GM18508 (cell line): Measurements from ENCODE around the gene TOX3.

Source experiments
- ATAC-seq: cut with Tn5 transposase; IDR thresholded peaks from one replicate; pipeline ENCODE4 v1.9.1; 2021; ENCODE audit warnings: moderate number of reproducible peaks; ENCODE audit not compliant: insufficient read depth, unreplicated experiment

TOX3 gene

GRCh38 chr16:52567193-52567592 is 20.2 kb upstream of the TOX3 start:
- ATAC-seq: no peak

- ATAC-seq: no peak
Measured at GRCh38 chr16:52563767-52564611, 17.0 kb upstream of the TOX3 start.

- ATAC-seq: no peak
Measured at GRCh38 chr16:52562770-52563169, 15.8 kb upstream of the TOX3 start.

- ATAC-seq: no peak
Measured at GRCh38 chr16:52561910-52562741, 15.2 kb upstream of the TOX3 start.

GRCh38 chr16:52558448-52558847 is 11.5 kb upstream of the TOX3 start:
- no peak for ATAC-seq

GRCh38 chr16:52557236-52557635 is 10.3 kb upstream of the TOX3 start:
- ATAC-seq: no peak

- no peak for ATAC-seq
Measured at GRCh38 chr16:52556083-52556482, 9.1 kb upstream of the TOX3 start.

GRCh38 chr16:52555572-52555971 is 8.6 kb upstream of the TOX3 start:
- no peak for ATAC-seq

- ATAC-seq: no peak
Measured at GRCh38 chr16:52554334-52554733, 7.4 kb upstream of the TOX3 start.

GRCh38 chr16:52553322-52553721 is 6.4 kb upstream of the TOX3 start:
- ATAC-seq: no peak

- no peak for ATAC-seq
Measured at GRCh38 chr16:52552643-52553042, 5.7 kb upstream of the TOX3 start.

- no peak for ATAC-seq
Measured at GRCh38 chr16:52549011-52549692, 2.2 kb upstream of the TOX3 start.

GRCh38 chr16:52548261-52549010 is 1.5 kb upstream of the TOX3 start:
- no peak for ATAC-seq

GRCh38 chr16:52547834-52548215 is 882 bp upstream of the TOX3 start:
- no peak for ATAC-seq

- no peak for ATAC-seq
Measured at GRCh38 chr16:52546291-52547003, 496 bp downstream of the TOX3 start.

- ATAC-seq: no peak
Measured at GRCh38 chr16:52545898-52546266, 1.1 kb downstream of the TOX3 start.

- ATAC-seq: no peak
Measured at GRCh38 chr16:52545222-52545897, 1.6 kb downstream of the TOX3 start.

GRCh38 chr16:52544703-52545102 is 2.2 kb downstream of the TOX3 start:
- no peak for ATAC-seq

- ATAC-seq: no peak
Measured at GRCh38 chr16:52543654-52544053, 3.3 kb downstream of the TOX3 start.
